ENCODE measurements around the gene ZNF473.

The ZNF473 gene

DNA sequence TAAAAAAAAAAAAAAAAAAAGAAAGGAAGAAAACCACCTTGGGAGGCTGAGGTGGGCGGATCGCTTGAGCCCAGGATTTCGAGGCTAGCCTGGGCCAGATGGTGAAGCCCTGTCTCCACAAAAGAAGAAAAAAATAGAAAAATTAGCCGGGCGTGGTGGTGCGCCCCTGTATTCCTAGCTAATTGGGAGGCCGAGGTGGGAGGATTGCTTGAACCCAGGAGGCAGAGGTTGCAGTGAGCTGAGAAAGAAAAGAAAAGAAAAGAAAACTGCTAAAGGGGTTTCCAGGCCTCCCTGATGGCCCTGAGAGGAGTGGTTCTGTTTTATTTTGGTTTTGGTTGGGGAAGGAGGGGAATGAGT lies 723 bp downstream of the ZNF473 start:
- H3K9me3 ChIP-seq = no peaks in the 10 kb centered on the region
- peak overlapping the region; percentile 90 to 98 for H3K4me3 ChIP-seq (ENCODE audit: low read depth in 1 of 2, low read length in 1 of 2)
- no peaks in the 10 kb centered on the region for H3K27me3 ChIP-seq
- H3K36me3 ChIP-seq = peaks cover 3% of the 10 kb centered on the region
- peaks cover 47 to 49% of the 10 kb centered on the region in 2 experiments for H3K4me1 ChIP-seq (ENCODE audit: control insufficient read depth in 1 of 2, insufficient read depth in 1 of 2, low read depth in 1 of 2, low read length in 1 of 2)
- TF ChIP-seq, protein P1, sequence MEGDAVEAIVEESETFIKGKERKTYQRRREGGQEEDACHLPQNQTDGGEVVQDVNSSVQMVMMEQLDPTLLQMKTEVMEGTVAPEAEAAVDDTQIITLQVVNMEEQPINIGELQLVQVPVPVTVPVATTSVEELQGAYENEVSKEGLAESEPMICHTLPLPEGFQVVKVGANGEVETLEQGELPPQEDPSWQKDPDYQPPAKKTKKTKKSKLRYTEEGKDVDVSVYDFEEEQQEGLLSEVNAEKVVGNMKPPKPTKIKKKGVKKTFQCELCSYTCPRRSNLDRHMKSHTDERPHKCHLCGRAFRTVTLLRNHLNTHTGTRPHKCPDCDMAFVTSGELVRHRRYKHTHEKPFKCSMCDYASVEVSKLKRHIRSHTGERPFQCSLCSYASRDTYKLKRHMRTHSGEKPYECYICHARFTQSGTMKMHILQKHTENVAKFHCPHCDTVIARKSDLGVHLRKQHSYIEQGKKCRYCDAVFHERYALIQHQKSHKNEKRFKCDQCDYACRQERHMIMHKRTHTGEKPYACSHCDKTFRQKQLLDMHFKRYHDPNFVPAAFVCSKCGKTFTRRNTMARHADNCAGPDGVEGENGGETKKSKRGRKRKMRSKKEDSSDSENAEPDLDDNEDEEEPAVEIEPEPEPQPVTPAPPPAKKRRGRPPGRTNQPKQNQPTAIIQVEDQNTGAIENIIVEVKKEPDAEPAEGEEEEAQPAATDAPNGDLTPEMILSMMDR (IDR thresholded peaks at IDR 0.05) = no peak
- no peak overlapping the region for H3K27ac ChIP-seq

DNA sequence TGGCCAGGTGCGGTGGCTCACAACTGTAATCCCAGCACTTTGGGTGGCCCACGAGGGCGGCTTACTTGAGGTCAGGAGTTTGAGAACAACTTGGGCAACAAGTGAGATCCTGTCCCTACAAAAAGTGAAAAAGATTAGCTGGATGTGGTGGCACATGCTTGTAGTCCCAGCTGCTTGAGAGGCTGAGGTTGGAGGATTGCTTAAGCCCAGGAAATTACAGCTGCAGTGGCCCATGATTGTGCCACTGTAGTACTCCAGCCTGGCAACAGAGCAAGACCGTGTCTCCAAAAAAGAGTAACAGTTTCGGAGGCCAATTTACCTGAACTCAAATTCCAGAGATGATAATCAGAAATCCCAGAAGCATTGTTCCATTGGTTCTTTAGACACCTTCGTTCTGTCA lies 4.4 kb downstream of the ZNF473 start:
- Histone ChIP-seq H3K4me3 (ENCODE audit: low read depth in 1 of 2, low read length in 1 of 2) (no peak overlapping the region), H3K27ac (peak overlapping the region; percentile 72), H3K9me3 (no peaks in the 10 kb centered on the region), H3K4me1 (ENCODE audit: control insufficient read depth in 1 of 2, insufficient read depth in 1 of 2, low read depth in 1 of 2, low read length in 1 of 2) (peaks cover 38 to 39% of the 10 kb centered on the region in 2 experiments), H3K27me3 (no peaks in the 10 kb centered on the region), H3K36me3 (peaks cover 22% of the 10 kb centered on the region)
- TF ChIP-seq, protein P1 (IDR thresholded peaks at IDR 0.05) = no peak

DNA sequence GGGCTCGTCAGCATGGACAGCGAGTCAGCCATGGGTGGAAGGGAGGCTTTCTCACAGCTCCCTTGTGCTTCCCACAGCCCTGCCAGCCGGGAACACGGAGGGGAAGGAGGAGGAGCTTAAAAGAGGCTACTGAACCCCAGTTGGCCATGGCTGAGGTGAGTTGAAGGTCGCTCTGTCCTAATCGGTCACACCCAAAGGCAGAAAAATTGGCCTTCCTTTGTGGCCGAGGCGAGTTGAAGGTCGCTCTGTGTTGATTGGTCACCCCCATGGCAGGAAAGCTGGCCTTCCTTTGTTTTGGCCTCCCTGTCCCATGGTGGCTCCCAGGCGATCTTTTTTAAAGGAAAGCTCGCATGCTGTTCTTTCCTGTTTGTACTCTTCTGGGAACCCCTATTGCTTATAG lies 5.1 kb downstream of the ZNF473 start:
- Histone ChIP-seq H3K27me3 (no peaks in the 10 kb centered on the region), H3K9me3 (no peaks in the 10 kb centered on the region), H3K36me3 (peaks cover 22% of the 10 kb centered on the region), H3K27ac (peak overlapping the region; percentile 72), H3K4me1 (ENCODE audit: control insufficient read depth in 1 of 2, insufficient read depth in 1 of 2, low read depth in 1 of 2, low read length in 1 of 2) (peaks cover 37% of the 10 kb centered on the region in 2 experiments), H3K4me3 (ENCODE audit: low read depth in 1 of 2, low read length in 1 of 2) (no peak overlapping the region)
- TF ChIP-seq, protein P1 (IDR thresholded peaks at IDR 0.05) = no peak

DNA sequence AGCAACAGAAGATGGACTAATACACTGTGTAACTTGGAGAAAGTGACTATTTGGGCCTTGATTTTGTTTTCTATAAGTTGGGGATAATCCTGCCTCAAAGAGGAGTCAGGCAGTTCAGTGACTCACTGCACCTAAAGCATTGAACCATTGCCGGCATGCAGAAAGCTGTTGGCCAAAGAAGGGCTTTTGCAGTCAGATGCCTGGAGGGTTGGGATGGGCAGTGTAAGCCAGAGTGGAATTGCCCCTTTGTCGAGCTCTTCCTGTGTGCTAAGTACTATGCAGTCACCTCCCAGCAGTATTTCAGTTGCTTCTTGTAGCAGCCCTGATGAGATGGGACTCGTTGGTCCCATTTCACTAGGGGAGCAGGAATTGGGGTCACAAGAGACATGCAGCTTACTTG lies 11.1 kb downstream of the ZNF473 start:
- H3K4me1 ChIP-seq (ENCODE audit: control insufficient read depth in 1 of 2, insufficient read depth in 1 of 2, low read depth in 1 of 2, low read length in 1 of 2) = peaks cover 2% of the 10 kb centered on the region in 2 experiments
- TF ChIP-seq, protein P1 (IDR thresholded peaks at IDR 0.05) = no peak
- H3K9me3 ChIP-seq = no peaks in the 10 kb centered on the region
- no peak overlapping the region for H3K4me3 ChIP-seq (ENCODE audit: low read depth in 1 of 2, low read length in 1 of 2)
- no peak overlapping the region for H3K27ac ChIP-seq
- peaks cover 57% of the 10 kb centered on the region for H3K36me3 ChIP-seq
- no peaks in the 10 kb centered on the region for H3K27me3 ChIP-seq

DNA sequence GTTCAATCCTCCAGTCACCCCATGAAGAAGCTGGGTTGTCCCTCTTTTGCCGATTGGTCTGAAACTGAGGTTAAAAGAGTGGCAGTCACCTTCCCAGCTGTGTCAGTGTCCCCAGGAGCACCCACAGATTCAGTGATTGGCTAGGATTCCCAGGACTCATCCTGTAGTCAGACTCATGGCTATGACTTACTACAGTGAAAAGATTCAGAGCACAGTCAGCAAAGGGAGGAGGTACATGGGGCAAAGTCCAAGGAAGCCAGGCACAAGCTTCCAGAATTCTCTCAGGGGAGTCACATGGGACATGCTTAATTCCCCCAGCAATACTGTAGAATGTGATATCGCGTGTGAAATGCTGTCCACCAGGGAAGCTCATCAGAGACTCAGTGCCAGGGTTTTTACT lies 14.2 kb downstream of the ZNF473 start:
- no peaks in the 10 kb centered on the region for H3K4me1 ChIP-seq (ENCODE audit: control insufficient read depth in 1 of 2, insufficient read depth in 1 of 2, low read depth in 1 of 2, low read length in 1 of 2)
- peaks cover 9% of the 10 kb centered on the region for H3K9me3 ChIP-seq
- no peak overlapping the region for H3K27ac ChIP-seq
- no peak overlapping the region for H3K4me3 ChIP-seq (ENCODE audit: low read depth in 1 of 2, low read length in 1 of 2)
- TF ChIP-seq, protein P1 (IDR thresholded peaks at IDR 0.05) = no peak
- H3K27me3 ChIP-seq = no peaks in the 10 kb centered on the region
- peaks cover 61% of the 10 kb centered on the region for H3K36me3 ChIP-seq

DNA sequence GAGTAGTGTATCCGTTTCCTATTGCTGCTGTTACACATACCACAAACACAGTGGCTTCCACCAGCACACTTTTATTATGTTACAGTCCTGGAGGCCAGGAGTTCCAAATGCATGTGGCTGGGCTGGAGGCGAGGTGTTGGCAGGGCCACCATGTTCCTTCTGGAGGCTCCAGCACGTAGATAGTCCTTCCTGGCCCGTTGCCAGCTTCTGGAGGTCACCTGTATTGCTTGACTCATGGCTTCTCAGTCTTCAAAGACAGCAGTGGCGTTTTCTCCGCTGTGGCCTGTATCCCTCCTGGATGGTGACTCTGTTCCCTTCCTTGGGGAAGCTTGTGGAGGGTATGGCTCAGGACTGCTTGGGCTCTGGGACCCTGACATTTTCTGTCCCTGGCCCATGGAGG lies 15.2 kb downstream of the ZNF473 start:
- TF ChIP-seq, protein P1 (IDR thresholded peaks at IDR 0.05) = no peak
- H3K27ac ChIP-seq = no peak overlapping the region

More for the DNA sequence above, 15.2 kb downstream of the ZNF473 start:
- Histone ChIP-seq H3K4me1 (ENCODE audit: control insufficient read depth in 1 of 2, insufficient read depth in 1 of 2, low read depth in 1 of 2, low read length in 1 of 2) (no peaks in the 10 kb centered on the region), H3K4me3 (ENCODE audit: low read depth in 1 of 2, low read length in 1 of 2) (no peak overlapping the region), H3K9me3 (peaks cover 19% of the 10 kb centered on the region), H3K36me3 (peaks cover 71% of the 10 kb centered on the region), H3K27me3 (no peaks in the 10 kb centered on the region)

Data from neutrophil (primary cell).